ENCODE measurements around the gene SLC5A4.

GRCh38 chr22:32203181-32204039 lies 51.7 kb downstream of the SLC5A4 start:
- no peak for TF ChIP-seq RAD21 (IDR thresholded peaks at IDR 0.05; ENCODE audit: low read length)
- no peak for TF ChIP-seq CTCF (conservative IDR thresholded peaks at IDR 0.05; ENCODE audit: low read depth, low read length)
- TF ChIP-seq POLR2A (IDR thresholded peaks at IDR 0.05; ENCODE audit: low read depth, low read length), result no peak
- TF ChIP-seq MXI1 (IDR thresholded peaks at IDR 0.05; ENCODE audit: borderline replicate concordance, low read depth, low read length), result no peak
- no peak for TF ChIP-seq SMC3 (IDR thresholded peaks at IDR 0.05; ENCODE audit: low read depth, low read length)
- TF ChIP-seq CEBPB (IDR thresholded peaks at IDR 0.05; ENCODE audit: low read depth, low read length), result no peak
- TF ChIP-seq USF2 (IDR thresholded peaks at IDR 0.05; ENCODE audit: low read depth, low read length), result no peak

All from IMR-90 (cell line).